GM12878 (cell line): ENCODE data around the gene RANBP1.

Source experiments
- BCL11A ChIP-seq: IDR thresholded peaks from 2 replicates; pipeline ENCODE4 v1.6.1; 2011; ENCODE audit warnings: low read depth, low read length
- CBX5 ChIP-seq: sonication (generic); IDR thresholded peaks from 2 replicates; pipeline ENCODE4 v1.6.1; 2016; ENCODE audit warnings: low read depth, moderate library complexity, mild to moderate bottlenecking, inconsistent platforms
- CEBPB ChIP-seq, 2 experiments: fragments of 150-350 bp in 1 of 2; IDR thresholded peaks; 2 replicates each; pipeline ENCODE4 v1.6.1; 2012 to 2014; ENCODE audit warnings: low read depth in 2 of 2, low read length in 2 of 2, borderline replicate concordance in 1 of 2, inconsistent platforms in 1 of 2
- EP300 ChIP-seq, 2 experiments: fragments of 150-350 bp in 1 of 2; IDR thresholded peaks; 2 replicates each; pipeline ENCODE4 v1.6.1; 2011 to 2012; ENCODE audit warnings: low read depth in 2 of 2, low read length in 2 of 2, borderline replicate concordance in 1 of 2, improper control_type of control experiment in 1 of 2, inconsistent platforms in 1 of 2; ENCODE audit not compliant: control insufficient read depth in 1 of 2
- ESRRA ChIP-seq: IDR thresholded peaks from 2 replicates; pipeline ENCODE4 v1.6.1; 2012; ENCODE audit warnings: mild to moderate bottlenecking, low read length, improper control_type of control experiment
- EZH2 ChIP-seq: IDR thresholded peaks from 2 replicates; pipeline ENCODE4 v1.6.1; 2012; ENCODE audit warnings: low read depth, mild to moderate bottlenecking, control low read depth, inconsistent platforms, low read length, borderline replicate concordance; ENCODE audit not compliant: control insufficient read depth
- POLR2A ChIP-seq: IDR thresholded peaks from 2 replicates; pipeline ENCODE4 v1.6.1; 2011; ENCODE audit warnings: low read depth, mild to moderate bottlenecking, low read length
- RAD21 ChIP-seq: IDR thresholded peaks from 2 replicates; pipeline ENCODE4 v1.6.1; 2011; ENCODE audit warnings: mild to moderate bottlenecking, low read depth, low read length, moderate library complexity; ENCODE audit not compliant: insufficient read depth
- TAF1 ChIP-seq: IDR thresholded peaks from 2 replicates; pipeline ENCODE4 v1.6.1; 2011; ENCODE audit warnings: mild to moderate bottlenecking, low read depth, low read length, borderline replicate concordance
- TCF12 ChIP-seq: IDR thresholded peaks from 2 replicates; pipeline ENCODE4 v1.6.1; 2011; ENCODE audit warnings: low read depth, mild to moderate bottlenecking, low read length
- TF ChIP-seq, protein P1 (sequence below), 3 experiments: IDR thresholded peaks in 2 of 3; conservative IDR thresholded peaks in 1 of 3; 2 replicates each; pipeline ENCODE4 v1.5.1; 2011; ENCODE audit warnings: low read depth in 3 of 3, low read length in 3 of 3, mild to moderate bottlenecking in 3 of 3, control low read depth in 2 of 3, moderate library complexity in 2 of 3, inconsistent platforms in 1 of 3, mixed read lengths in 1 of 3; ENCODE audit not compliant: control insufficient read depth in 2 of 3, insufficient read depth in 1 of 3; ENCODE audit errors: extremely low read depth in 1 of 3
- TF ChIP-seq, protein P2 (sequence below): fragments of 450-650 bp; formaldehyde crosslinking; IDR thresholded peaks from 2 replicates; pipeline ENCODE4 v1.4.0; 2022; ENCODE audit warnings: mild to moderate bottlenecking, moderate library complexity
- TF ChIP-seq, protein P3 (sequence below): fragments of 450-650 bp; IDR thresholded peaks from 2 replicates; pipeline ENCODE4 v1.6.1; 2016; ENCODE audit warnings: mild to moderate bottlenecking
- TF ChIP-seq, protein P4 (sequence below): IDR thresholded peaks from 2 replicates; pipeline ENCODE4 v1.6.1; 2012; ENCODE audit warnings: low read length, inconsistent platforms

DNA sequence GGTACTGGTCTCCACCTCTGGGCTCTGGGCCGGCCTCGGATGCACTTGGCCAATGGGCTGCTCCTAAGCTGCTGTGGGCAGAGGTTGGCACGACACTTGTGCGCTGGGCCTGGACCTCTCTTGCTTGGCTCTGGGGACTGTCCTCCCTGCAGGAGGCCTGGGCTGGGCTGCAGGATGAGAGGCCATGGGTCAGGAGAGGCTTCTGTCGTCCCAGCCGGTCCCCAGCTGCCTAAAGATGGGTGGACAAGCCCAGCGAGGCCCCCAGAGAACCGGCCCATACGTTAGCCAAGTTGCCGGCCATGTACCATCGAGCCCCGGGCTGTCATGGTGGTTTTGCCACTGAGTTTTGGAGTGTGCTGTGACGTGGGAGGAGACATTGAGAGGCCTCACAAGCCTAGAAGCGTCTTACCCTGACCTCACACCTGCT, 36.6 kb downstream of the RANBP1 start:
- TF ChIP-seq, protein P1, sequence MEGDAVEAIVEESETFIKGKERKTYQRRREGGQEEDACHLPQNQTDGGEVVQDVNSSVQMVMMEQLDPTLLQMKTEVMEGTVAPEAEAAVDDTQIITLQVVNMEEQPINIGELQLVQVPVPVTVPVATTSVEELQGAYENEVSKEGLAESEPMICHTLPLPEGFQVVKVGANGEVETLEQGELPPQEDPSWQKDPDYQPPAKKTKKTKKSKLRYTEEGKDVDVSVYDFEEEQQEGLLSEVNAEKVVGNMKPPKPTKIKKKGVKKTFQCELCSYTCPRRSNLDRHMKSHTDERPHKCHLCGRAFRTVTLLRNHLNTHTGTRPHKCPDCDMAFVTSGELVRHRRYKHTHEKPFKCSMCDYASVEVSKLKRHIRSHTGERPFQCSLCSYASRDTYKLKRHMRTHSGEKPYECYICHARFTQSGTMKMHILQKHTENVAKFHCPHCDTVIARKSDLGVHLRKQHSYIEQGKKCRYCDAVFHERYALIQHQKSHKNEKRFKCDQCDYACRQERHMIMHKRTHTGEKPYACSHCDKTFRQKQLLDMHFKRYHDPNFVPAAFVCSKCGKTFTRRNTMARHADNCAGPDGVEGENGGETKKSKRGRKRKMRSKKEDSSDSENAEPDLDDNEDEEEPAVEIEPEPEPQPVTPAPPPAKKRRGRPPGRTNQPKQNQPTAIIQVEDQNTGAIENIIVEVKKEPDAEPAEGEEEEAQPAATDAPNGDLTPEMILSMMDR (IDR thresholded peaks at IDR 0.05 in 2 of 3, conservative IDR thresholded peaks at IDR 0.05 in 1 of 3; ENCODE audit: control insufficient read depth in 2 of 3, extremely low read depth in 1 of 3, insufficient read depth in 1 of 3, low read depth in 3 of 3, low read length in 3 of 3): no peak
- TF ChIP-seq CBX5 (no peak), RAD21 (no peak), POLR2A (no peak), BCL11A (no peak), TAF1 (no peak), EP300 (IDR thresholded peaks at IDR 0.05; ENCODE audit: borderline replicate concordance in 1 of 2, control insufficient read depth in 1 of 2, low read depth in 2 of 2, low read length in 2 of 2) (no peak), EZH2 (no peak), CEBPB (IDR thresholded peaks at IDR 0.05; ENCODE audit: borderline replicate concordance in 1 of 2, low read depth in 2 of 2, low read length in 2 of 2) (no peak), TCF12 (no peak), ESRRA (no peak)
- TF ChIP-seq, protein P2, sequence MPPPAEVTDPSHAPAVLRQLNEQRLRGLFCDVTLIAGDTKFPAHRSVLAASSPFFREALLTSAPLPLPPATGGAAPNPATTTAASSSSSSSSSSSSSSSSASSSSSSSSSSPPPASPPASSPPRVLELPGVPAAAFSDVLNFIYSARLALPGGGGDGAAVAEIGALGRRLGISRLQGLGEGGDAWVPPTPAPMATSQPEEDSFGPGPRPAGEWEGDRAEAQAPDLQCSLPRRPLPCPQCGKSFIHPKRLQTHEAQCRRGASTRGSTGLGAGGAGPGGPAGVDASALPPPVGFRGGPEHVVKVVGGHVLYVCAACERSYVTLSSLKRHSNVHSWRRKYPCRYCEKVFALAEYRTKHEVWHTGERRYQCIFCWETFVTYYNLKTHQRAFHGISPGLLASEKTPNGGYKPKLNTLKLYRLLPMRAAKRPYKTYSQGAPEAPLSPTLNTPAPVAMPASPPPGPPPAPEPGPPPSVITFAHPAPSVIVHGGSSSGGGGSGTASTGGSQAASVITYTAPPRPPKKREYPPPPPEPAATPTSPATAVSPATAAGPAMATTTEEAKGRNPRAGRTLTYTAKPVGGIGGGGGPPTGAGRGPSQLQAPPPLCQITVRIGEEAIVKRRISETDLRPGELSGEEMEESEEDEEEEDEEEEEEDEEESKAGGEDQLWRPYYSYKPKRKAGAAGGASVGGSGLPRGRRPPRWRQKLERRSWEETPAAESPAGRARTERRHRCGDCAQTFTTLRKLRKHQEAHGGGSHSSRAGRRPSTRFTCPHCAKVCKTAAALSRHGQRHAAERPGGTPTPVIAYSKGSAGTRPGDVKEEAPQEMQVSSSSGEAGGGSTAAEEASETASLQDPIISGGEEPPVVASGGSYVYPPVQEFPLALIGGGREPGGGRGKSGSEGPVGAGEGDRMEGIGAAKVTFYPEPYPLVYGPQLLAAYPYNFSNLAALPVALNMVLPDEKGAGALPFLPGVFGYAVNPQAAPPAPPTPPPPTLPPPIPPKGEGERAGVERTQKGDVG (CRISPR knock-in tag): no peak
- TF ChIP-seq, protein P3, sequence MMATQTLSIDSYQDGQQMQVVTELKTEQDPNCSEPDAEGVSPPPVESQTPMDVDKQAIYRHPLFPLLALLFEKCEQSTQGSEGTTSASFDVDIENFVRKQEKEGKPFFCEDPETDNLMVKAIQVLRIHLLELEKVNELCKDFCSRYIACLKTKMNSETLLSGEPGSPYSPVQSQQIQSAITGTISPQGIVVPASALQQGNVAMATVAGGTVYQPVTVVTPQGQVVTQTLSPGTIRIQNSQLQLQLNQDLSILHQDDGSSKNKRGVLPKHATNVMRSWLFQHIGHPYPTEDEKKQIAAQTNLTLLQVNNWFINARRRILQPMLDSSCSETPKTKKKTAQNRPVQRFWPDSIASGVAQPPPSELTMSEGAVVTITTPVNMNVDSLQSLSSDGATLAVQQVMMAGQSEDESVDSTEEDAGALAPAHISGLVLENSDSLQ: no peak
- TF ChIP-seq, protein P4, sequence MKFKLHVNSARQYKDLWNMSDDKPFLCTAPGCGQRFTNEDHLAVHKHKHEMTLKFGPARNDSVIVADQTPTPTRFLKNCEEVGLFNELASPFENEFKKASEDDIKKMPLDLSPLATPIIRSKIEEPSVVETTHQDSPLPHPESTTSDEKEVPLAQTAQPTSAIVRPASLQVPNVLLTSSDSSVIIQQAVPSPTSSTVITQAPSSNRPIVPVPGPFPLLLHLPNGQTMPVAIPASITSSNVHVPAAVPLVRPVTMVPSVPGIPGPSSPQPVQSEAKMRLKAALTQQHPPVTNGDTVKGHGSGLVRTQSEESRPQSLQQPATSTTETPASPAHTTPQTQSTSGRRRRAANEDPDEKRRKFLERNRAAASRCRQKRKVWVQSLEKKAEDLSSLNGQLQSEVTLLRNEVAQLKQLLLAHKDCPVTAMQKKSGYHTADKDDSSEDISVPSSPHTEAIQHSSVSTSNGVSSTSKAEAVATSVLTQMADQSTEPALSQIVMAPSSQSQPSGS: no peak
